DOHH2 (cell line): Measurements from ENCODE around the gene TEKTIP1.

Experiments
- EZH2phosphoT487 ChIP-seq: fragments of 200-600 bp; sonication (generic); IDR thresholded peaks from 2 replicates; pipeline ENCODE4 v1.6.1; 2017; ENCODE audit warnings: borderline replicate concordance, mild to moderate bottlenecking, antibody characterized with exemption, low read length, moderate library complexity, mixed read lengths
- TF ChIP-seq, protein P1 (sequence below): fragments of 200-600 bp; sonication (generic); IDR thresholded peaks from one replicate; pipeline ENCODE4 v1.5.1; 2014; ENCODE audit warnings: antibody characterized with exemption, mild to moderate bottlenecking, low read depth, low read length; ENCODE audit not compliant: poor library complexity, severe bottlenecking

- TF ChIP-seq, protein P1, sequence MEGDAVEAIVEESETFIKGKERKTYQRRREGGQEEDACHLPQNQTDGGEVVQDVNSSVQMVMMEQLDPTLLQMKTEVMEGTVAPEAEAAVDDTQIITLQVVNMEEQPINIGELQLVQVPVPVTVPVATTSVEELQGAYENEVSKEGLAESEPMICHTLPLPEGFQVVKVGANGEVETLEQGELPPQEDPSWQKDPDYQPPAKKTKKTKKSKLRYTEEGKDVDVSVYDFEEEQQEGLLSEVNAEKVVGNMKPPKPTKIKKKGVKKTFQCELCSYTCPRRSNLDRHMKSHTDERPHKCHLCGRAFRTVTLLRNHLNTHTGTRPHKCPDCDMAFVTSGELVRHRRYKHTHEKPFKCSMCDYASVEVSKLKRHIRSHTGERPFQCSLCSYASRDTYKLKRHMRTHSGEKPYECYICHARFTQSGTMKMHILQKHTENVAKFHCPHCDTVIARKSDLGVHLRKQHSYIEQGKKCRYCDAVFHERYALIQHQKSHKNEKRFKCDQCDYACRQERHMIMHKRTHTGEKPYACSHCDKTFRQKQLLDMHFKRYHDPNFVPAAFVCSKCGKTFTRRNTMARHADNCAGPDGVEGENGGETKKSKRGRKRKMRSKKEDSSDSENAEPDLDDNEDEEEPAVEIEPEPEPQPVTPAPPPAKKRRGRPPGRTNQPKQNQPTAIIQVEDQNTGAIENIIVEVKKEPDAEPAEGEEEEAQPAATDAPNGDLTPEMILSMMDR: no peak
- no peak for TF ChIP-seq EZH2phosphoT487
Observed at GRCh38 chr19:3544058-3544376, 5.0 kb downstream of the TEKTIP1 start.
